SKM-1 treated with dmso at 0.1 percent for 144 hours (cell line): ENCODE data around the gene SYCE1L.
A peak's percentile ranks its signal among the peaks of the same experiment; 100 is the strongest.
"Not testable (repeated sequence)": the region's sequence is repeated elsewhere in the genome, so short reads cannot be mapped to it uniquely, and the experiment has no call there.

Source experiments
- DNase-seq: peaks from one replicate; lab custom pipeline; 2025; ENCODE audit not compliant: unreplicated experiment; lab: John Stamatoyannopoulos, UW

SYCE1L gene, protein sequence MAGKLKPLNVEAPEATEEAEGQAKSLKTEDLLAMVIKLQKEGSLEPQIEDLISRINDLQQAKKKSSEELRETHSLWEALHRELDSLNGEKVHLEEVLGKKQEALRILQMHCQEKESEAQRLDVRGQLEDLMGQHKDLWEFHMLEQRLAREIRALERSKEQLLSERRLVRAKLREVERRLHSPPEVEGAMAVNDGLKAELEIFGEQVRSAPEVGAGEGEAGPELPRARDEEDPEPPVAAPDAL

DNA sequence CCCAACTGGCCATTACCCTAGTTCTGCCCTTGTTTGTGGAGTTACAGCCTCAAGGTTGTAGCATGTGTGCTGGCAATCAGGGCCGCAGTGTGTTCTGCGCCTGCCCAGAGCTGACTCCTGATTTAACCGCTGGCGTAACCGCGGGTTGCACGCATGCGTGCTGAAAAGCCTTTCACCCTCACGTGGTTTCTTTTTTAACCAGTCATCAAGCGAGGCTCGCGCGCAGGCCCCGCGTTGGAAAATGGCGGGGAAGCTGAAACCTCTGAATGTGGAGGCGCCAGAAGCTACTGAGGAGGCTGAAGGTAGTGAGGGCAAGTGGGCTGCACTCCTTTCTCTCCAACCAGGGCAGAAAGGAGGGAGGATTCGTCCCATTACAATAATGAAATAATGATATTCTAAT lies at the start of gene SYCE1L:
Gene SYCE1L (plus strand): TSS at position 198 of the 400 bp plus-strand sequence. CDS start 44 bp downstream, at position 242.
- DNase-seq = no peak

- DNase-seq = no peak
Measured at GRCh38 chr16:77157346-77158058, 41.7 kb upstream of the SYCE1L start.

- DNase-seq = no peak
Measured at GRCh38 chr16:77158293-77158692, 40.9 kb upstream of the SYCE1L start.

GRCh38 chr16:77165006-77165405 lies 34.2 kb upstream of the SYCE1L start:
- no peak for DNase-seq

DNA sequence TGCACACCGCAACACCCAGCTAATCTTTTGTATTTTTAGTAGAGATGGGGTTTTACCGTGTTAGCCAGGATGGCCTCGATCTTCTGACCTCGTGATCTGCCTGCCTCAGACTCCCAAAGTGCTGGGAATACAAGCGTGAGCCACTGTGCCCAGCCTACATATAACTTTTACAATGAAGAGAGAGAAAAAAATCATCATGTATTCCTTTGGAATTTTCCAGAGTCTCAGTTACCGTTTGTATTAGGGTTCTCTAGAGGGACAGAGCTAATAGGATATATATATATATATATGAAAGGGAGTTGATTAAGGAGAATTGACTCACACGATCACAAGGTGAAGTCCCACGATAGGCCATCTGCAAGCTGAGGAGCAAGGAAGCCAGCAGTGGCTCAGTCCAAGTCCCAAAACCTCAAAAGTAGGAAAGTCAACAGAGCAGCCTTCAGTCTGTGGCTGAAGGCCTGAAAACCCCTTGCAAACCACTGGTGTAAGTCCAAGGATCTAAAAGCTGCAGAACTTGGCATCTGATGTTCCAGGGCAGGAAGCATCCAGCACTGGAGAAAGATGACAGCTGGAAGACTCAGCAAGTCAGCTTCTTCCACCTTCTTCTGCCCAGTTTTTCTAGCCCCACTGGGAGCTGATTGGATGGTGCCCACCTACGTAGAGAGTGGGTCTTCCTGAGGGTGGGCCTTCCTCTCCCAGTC lies 33.5 kb upstream of the SYCE1L start:
- not testable (repeated sequence) for DNase-seq

- no peak for DNase-seq
Measured at GRCh38 chr16:77166726-77167125, 32.5 kb upstream of the SYCE1L start.

- DNase-seq = no peak
Measured at GRCh38 chr16:77168901-77169300, 30.3 kb upstream of the SYCE1L start.

GRCh38 chr16:77169650-77170236 lies 29.5 kb upstream of the SYCE1L start:
- DNase-seq = peak; percentile 65

DNA sequence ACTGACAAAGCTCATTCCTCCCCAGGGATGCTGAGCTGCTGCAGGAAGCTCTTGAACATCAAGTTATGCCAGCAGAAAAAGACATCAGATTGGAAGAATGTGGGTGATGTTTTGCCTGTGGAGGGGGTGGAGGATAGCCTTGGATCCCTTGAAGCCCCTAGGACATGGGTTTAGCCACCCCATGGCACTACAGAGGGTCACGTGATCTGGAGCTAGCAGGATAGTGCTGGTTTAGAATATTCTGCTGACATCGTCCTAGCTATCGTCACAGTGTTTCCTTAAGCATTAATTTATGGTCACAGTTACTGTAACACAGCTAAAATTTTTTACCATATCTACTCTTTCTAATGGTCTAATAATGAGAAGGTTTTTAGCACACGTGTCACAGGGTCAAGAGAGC lies 28.4 kb upstream of the SYCE1L start:
- DNase-seq = no peak

DNA sequence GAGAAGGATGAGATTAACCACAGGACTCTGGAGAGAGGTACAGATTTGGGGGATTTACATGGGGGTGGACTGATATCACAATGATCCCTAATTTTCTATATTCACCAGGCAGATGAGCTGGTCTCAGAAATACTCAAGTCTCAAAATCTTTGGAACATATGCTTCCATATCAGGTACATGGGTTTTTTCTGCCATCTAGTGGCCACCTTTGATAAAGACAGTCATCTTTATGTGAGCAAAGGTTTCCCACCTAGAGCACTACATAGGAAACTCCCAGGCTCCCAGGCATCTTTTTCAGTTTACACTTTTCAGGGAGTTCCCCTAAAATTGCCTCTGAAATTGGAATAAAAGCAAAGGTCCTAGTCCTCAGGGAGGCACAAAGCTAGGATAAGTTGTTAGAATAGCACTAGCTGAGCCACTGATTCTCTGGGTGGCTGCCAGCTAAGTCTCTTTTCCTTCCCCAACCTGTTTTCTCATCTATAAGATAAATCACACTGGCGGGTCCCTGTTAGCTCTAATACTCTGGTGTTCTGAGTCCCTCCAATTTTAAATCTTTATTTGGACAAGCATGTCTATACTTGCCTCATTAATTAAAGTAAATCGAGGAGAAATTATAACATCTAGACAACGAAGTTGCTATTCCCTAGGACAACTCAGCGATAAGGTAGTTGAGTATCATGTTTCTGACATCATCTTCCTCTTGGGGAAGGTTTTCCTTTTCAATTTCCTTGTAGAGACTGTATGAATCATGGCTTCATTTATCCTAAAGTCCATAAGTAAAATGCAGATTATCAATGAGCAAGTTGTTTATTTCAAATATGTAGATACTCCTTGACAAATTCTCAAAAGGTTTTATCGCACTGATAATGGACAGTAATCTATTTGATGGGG lies 27.2 kb upstream of the SYCE1L start:
- peak; percentile 44 for DNase-seq

DNA sequence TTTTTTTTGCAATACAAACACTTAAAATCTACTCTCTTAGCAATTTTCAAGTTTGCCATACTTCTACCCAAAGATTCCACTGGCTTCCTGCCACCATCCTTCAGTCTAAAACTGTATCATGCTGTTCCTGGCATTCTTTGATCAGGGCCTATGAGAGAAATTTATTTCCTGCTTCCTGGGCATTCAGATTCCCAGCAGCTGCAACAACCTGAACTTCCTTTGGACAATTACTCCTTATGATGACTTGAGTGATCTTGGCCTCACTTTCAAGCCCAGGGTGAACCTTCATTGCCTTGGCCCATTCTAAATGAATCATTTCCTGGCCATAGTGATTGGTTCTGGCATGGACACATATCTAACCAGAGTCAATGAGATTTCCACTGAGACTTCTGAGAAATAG lies 26.3 kb upstream of the SYCE1L start:
- DNase-seq = no peak

DNA sequence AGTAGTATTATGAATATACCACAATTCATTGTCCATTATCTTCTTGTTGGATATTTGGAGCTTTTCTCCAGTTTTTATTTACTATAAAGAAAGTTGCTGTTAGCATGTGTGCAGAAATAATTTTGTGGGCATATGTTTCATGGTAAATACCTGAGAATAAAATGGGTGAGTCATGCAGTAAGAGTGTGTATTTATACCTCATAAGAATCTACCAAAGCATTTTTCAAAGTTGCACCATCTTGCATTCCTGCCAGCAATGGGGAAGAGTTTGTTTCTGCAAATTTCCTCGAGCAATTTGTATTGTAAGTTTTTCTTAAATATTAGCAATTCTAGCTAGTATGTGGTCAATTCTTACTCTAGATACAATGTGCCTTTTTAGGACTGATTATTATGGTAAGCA lies 16.1 kb upstream of the SYCE1L start:
- no peak for DNase-seq

- not testable (repeated sequence) for DNase-seq
Measured at GRCh38 chr16:77186298-77186697, 12.9 kb upstream of the SYCE1L start.

GRCh38 chr16:77190190-77190477 lies 9.1 kb upstream of the SYCE1L start:
- DNase-seq = no peak

DNA sequence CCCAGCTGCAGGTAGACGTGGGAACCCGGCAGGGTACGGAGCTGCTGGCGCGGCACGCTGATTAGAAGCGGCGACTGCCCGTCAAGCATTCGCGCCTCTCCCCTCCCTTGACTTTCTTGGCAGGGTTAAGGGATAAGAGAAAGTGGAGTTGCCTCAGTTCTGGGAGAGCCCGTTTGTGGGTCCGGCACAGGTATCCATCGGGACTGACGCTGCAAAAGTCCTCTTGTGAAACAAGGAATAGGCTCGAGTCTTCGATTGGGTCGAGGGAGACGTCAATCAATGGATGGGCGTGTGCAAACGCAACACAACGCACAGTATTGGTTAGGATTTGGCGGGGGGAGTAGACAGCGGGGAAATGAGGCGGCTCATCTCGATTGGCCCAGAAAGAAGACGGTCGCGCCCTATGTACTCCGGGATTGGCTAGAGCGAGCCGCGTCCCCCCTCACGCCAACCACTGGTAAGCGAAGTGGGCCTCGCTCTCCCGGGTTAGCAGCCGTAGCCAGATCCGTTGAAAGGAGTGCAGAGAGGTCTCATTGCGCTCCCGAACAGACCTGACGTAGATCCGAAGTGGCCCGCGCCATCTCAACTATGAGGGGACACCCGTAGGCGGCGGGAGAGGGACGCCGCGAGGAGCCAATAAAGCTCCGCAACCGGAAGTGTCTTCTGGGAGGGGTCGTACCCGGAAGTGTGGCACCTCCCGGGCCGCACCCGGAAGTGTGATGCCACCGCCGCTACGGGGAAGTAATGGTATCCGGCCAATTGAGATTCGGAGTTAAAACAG lies 8.5 kb upstream of the SYCE1L start, which contains the start of gene MON1B:
Gene MON1B (plus strand): TSS at position 713 of the 781 bp plus-strand sequence. CDS start 296 bp downstream, outside the sequence.
- DNase-seq = peak; percentile 97

- DNase-seq = peak; percentile 57
Measured at GRCh38 chr16:77191259-77191969, 7.8 kb upstream of the SYCE1L start.

DNA sequence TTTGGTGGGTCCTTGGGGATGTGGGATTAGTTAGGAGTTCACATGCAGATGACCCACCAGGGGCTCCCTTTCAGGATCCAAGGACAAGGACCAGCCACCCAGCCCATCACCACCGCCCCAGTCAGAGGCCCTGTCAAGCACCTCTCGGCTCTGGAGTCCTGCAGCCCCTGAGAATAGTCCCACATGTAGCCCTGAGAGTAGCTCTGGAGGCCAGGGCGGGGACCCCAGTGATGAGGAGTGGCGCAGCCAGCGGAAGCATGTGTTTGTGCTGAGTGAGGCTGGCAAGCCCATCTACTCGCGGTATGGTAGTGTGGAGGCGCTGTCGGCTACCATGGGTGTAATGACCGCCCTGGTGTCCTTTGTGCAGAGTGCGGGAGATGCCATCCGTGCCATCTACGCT lies 5.8 kb upstream of the SYCE1L start:
- DNase-seq = no peak

- DNase-seq = no peak
Measured at GRCh38 chr16:77194295-77195231, 4.6 kb upstream of the SYCE1L start.
